Stomach (tissue), 4 donors: ENCODE data around the gene APP.

Experiments
- EP300 ChIP-seq: sonication (generic); formaldehyde crosslinking; IDR thresholded peaks from one replicate; pipeline ENCODE4 v1.6.1; 2017; ENCODE audit warnings: antibody characterized with exemption
- POLR2A ChIP-seq, 4 donors: fragments of 450-650 bp; IDR thresholded peaks; one replicate each; pipeline ENCODE4 v1.6.1; 2016; ENCODE audit warnings: antibody characterized with exemption in 4 of 4, control low read depth in 2 of 4, mild to moderate bottlenecking in 1 of 4, moderate library complexity in 1 of 4
- TF ChIP-seq, protein P1 (sequence below), 7 experiments: fragments of 450-650 bp in 4 of 7; fragments of 200-600 bp in 3 of 7; sonication (generic) in 3 of 7; IDR thresholded peaks; one replicate each; pipeline ENCODE4 v1.5.1; 2016 to 2019; ENCODE audit warnings: antibody characterized with exemption in 7 of 7, control low read depth in 2 of 7, mild to moderate bottlenecking in 1 of 7

DNA sequence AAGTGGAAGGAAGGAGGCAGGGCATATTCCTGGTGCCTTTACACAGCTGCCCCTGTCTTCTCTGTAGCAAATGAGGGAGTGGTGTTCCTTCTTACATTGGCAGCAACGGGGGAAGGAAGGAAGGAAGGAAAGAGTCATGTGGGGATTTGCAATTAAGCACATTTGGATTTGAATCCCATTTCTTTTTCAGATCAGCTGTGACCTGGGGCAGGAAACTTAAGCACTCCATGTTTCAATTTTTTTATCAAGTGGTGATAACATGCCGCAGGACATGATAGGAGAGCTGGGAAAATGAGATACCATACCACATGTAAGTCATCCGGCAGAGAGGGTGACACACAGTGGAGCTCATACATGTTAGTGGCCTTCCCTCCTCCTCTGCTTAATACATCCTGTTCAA lies 186.8 kb downstream of the APP start:
- TF ChIP-seq, protein P1, sequence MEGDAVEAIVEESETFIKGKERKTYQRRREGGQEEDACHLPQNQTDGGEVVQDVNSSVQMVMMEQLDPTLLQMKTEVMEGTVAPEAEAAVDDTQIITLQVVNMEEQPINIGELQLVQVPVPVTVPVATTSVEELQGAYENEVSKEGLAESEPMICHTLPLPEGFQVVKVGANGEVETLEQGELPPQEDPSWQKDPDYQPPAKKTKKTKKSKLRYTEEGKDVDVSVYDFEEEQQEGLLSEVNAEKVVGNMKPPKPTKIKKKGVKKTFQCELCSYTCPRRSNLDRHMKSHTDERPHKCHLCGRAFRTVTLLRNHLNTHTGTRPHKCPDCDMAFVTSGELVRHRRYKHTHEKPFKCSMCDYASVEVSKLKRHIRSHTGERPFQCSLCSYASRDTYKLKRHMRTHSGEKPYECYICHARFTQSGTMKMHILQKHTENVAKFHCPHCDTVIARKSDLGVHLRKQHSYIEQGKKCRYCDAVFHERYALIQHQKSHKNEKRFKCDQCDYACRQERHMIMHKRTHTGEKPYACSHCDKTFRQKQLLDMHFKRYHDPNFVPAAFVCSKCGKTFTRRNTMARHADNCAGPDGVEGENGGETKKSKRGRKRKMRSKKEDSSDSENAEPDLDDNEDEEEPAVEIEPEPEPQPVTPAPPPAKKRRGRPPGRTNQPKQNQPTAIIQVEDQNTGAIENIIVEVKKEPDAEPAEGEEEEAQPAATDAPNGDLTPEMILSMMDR (IDR thresholded peaks at IDR 0.05) = no peak
- TF ChIP-seq POLR2A (IDR thresholded peaks at IDR 0.05) (no peak), EP300 (no peak)
